ENCODE data around the gene RBMS3.
"Not testable (repeated sequence)": the region's sequence is repeated elsewhere in the genome, so short reads cannot be mapped to it uniquely, and the experiment has no call there.

The RBMS3 gene

DNA sequence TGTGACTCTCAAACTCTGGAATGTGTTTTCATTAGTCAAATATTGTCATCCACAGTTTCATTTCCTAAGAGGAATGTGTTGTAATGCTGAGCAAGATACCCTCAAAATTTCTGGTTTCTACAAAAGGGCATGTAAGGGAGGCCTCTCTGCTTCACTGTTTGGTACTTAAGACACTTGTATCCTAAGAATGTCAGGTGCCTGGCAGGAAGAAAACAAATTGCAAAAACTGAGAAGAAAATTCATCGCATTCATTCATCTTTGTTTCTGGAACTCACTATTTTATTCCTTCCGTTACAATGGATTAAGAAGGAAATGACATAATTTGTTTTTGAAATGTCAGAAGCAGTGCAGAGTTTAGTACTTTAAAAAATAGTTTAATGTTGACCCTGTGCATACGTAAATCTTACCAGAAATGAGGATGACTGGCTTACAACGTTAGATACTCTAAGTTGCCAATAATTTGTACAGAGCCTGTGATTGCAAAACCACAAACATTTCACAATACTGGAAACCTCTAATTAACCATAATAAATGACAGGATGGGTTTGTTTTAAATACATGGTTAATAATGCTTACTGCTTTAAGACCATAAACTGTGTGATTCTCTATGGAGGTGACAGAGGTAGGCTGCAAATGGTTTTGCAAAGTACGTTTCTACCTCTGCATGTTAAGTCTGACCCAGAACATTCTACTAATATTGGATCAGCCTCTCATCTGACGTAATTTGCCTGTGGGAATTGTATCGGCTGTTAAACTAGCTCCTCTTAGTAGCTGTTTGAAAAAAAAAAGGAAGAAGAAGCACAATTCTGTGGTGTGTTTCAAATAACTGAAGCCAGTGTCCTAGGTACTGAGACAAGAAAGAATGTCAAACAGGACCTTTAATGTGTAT is 477.8 kb downstream of the RBMS3 start:
- DNase-seq, result no peak

DNA sequence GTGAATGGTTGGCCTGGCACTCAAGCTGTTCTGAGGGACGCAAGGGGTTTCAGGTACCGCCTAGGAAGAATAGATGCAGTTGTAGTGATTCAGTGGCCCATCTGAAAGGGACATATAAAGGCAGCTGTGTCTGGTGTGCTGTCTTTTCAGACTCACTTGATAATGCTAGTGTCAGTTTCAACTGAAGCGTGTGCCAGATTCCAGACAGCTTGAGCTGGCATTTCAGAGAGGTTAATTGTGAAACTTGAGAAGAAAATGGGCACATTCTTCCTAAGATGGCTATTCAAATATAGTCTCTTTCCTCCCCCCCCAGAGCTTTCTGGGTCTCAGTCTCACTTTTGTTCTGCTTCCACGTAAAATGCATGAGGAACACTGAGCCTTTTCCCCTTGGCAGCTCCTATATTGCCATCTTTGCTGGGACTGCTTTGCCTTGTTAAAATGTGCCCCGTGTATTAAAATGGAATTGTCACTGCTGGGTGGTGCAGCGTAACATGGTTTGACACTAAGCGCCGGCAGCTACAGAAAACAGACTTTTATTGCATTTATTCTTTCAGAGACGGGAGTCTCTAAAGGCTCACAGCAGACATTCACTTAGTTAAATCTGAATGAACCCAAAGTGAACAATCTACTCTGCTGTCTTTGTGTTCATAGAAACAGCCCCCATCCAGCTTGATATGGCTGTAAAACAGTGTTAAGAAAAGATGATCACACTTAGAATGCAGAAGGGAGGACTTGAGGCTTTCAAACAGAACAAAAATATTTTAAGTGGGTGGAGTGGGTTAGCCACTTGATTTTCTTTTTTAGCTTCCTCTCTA is 478.7 kb downstream of the RBMS3 start:
- peak; percentile 50 for DNase-seq

DNA sequence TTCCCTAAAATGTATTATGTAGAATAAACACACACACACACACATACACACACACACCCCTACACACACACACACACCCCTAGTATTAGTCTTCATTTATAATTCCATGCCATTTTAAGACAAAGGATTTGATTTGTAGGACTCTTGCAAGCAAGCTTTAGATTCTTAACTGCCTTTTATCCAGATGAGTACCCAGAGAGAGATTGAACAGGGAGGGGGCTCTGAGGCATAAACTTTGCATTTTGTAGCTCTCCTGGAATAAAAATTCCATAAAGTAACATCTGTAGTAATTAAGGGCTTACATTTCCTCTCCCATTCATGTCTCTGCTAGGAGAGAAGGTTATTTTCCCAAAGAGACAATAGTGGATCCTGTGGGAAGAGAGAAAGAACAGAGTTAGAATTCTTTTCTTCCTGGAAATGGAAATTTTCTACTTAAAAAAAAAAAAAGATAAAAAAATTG is 479.4 kb downstream of the RBMS3 start:
- no peak for DNase-seq

DNA sequence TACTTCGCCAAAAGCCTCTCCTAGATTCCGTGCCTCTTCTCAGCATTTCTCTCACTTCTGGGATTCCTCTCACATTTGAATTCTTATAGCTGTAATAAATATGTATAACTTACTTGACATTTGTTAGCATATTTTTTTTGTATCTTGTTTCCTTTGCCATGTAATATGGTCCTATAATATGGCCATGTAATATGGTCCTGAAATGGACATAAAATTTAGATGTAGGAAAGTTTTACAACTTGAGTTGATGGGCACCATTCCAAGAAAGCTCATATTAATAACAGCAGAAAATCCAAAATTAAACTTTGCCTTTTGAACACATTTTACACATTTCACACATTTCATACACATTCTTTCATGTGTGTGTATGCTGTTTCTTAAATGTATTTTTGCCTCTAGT is 480.6 kb downstream of the RBMS3 start:
- DNase-seq, result no peak

DNA sequence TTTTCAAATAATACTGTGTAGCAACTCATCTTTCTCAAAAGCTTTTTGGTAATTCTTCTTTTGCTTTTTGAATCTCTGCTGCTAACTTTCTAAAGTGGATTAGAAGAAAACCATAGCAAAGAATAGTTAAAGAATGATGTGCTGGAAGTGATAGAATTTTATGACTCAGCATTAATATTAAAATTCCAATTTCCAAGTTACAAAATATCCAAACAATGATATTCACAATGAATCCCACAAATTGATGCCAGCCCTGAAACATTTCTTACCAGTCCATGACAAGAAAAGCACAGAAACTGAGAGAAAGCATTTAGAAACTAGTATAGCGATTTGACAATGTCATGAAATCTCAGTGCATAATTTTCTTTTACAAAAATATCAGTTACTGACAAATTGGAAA is 482.2 kb downstream of the RBMS3 start:
- no peak for DNase-seq

DNA sequence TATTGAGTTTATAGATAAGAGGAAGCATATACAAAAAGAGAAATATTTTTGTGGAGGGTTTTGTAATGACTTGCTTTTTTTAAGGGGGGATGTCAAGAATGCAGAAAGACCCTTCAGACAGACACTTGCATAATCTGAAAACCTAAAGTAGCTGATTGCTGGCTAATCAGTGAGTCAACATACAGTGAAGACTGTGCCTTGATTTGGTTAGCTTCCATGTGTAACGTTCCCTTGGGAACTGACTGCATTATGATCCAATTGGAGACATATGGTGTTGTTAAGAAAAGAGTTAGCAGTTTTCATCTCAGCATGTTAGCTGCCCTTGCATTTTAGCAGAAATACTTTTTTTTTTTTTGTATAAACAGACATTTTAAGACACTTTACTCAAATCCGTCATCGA is 483.2 kb downstream of the RBMS3 start:
- peak; percentile 67 for DNase-seq

DNA sequence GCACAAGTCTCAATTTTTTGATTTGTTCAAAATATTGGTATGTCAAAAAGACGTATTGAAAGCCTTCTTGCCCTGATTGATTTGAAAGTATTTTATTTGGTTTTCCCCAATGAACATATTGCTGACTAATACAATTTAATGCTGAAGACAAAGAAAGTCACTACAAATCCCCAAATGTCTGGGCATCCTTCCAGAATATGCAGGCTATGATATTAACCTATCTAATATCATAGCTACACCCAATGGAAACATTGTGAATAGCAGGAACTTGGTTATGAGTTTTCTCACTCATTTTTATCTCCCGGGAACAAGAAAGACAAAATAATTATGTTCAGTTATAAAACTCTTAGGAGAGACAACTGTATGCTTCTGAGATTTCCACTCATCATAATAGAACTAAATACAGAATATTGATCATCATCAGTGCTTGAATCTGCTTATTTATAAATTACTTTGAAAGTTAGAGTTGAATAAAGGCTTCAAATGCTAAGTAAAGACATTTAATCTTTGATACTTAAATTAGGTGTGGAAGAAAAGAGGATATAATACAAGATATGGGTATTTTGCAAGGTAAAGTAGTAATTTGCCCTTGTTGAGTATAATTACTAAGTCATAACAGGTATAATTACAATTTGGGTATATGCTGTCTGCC is 483.9 kb downstream of the RBMS3 start:
- peak; percentile 66 for DNase-seq

DNA sequence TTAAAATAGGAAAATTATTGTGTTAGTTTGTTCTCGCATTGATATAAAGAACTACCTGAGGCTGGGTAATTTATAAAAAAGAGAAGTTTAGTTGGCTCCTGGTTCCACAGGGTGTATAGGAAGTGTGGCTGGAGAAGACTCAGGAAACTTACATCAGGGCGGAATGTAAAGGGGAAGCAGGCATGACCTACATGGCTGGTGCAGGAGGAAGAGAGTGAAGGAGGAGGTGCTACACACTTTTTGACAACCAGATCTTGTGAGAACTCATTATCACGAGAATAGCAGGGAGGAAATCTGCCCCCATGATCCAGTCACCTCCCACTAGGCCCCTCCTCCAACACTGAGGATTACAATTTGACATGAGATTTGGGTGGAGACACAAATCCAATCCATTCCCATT is 490.7 kb downstream of the RBMS3 start:
- no peak for DNase-seq

DNA sequence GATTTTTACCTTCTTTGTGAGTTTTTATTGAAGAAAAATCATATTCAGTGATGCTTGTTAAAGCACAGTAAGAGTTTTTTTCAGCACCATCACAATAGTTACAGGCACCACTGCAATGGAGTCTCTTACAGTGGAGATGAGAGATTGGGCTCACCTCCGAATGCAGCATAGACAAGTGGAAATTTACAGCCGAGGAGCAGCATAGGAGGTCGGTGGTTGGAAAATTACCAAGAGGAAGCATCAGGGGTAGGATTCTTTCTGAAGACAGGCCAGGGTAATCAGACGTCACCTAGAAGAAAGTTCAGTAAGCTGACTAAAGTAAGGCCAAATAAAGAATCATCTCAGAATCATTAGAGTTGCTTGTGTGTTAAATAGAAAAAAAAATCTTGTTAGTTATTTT is 491.6 kb downstream of the RBMS3 start:
- no peak for DNase-seq

DNA sequence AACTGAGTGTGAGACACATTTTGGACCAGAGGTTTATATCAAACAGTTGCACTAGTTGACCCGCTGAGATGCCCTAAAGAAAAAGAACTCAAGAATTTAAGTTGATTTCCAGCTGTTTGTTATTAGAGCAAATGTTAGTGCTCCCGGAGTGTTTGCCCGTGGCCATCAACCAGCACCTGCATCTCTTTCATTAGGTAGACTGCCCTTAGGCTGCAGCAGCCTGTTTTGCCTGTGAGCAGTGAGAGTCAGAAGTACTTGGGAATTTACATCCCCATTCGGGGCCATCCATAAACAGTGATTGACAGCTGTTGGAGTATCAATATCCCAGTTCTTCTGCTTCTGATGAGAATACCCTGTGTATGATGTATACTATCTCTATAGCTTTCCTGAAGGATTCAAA is 492.6 kb downstream of the RBMS3 start:
- DNase-seq, result no peak

DNA sequence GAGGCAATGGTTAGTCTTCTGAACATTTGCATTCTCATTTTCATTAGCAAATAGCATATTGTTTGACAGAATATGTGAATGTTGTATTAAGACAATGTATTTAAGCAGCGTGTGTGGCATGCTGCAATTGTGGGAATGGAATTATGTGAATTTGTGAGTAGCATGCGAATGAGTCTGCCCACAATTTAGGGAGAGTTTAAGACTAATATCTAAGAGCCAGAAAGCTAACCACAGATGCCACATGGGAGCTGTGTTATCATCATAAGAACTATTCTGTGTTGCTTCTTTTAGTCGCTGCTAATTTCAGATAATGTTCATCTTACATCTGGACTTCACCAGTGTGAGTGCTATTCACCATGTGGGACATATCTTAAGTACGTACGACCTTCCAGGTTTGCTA is 494.5 kb downstream of the RBMS3 start:
- no peak for DNase-seq

DNA sequence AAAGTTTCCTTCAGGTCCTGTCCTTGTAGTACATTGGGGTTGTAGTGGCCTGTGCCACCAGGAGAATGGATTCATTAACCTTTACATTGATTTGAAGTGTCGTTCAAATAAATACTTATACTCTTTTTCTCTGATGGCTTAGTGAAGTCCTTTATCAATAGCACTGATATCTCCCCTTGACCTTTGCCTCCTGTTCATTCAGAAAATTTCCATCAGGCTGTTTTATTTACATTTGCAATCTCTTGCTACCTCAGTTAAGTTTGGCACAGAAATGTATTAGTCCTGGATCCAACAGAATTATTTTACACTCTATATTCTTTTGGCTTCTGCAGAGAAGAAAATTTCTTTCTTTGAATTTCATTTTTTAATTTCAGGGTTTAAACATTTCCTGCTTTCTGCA is 497.0 kb downstream of the RBMS3 start:
- DNase-seq, result no peak

DNA sequence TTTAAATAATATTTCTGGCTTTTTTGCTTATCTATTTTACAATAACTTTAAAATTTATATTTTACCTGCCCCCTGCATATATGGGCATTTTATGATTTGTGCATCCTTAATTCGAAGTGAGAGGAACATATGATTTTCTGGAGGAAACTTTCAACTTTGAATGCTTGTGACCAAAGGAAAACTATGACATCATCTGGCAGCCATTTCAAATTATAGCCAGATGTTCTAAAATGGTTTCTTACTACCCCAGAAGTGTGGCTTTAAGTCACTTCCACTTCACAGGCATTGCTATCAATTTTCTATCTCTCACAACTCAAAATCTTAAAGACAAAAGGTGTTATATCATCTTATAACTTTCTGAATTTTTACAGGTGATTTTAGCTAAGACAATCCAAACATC is 508.8 kb downstream of the RBMS3 start:
- DNase-seq, result no peak

DNA sequence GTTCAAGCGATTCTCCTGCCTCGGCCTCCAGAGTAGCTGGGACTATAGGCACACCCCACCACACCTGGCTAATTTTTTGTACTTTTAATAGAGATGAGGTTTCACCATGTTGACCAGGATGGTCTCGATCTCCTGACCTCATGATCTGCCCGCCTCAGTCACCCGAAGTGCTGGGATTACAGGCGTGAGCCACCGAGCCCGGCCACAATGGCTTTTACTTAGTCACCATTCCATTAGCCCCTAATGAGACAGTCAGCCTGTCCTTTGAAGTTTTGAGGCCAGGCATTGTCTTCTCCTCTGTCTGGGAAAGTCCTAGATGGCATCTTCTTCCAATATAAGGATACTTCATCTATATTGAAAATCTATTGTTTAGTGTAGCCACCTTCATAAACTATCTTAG is 515.9 kb downstream of the RBMS3 start:
- DNase-seq, result no peak

DNA sequence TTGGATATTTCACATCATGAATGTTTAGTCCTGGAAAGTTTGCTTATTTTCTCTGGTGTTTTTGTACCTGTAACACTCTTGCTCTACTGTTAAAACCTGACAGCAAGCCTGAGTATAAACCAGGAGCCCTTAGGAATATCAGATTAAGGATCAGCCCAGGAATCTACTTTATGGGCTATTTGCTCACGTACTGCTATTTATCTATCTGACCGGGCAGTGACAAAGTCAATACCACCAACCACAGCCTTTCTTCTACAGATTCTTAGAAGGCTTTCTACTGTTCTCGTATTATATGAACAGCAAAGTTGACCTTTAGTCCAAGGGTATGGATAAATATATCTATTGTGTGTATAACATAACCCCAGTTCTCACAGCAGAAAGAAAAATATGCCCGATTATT is 521.2 kb downstream of the RBMS3 start:
- no peak for DNase-seq

DNA sequence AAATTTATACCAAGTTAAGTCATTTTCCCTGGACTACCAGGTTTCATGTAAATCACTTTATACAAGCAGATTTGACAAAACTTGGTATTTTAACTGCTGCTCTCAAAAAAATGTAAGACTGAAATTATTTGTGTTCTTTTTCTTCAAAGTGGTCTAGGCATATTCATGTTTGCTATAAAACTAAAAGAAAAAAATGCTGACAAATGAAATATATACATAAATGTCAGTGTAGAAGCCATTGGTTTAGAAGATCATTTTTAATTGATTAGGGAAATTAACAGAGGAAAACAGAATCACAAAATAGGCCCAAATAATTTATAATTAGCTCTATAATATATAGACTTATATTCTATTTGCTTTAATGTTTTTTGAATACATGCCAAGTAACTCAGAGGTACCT is 523.2 kb downstream of the RBMS3 start:
- DNase-seq, result no peak

DNA sequence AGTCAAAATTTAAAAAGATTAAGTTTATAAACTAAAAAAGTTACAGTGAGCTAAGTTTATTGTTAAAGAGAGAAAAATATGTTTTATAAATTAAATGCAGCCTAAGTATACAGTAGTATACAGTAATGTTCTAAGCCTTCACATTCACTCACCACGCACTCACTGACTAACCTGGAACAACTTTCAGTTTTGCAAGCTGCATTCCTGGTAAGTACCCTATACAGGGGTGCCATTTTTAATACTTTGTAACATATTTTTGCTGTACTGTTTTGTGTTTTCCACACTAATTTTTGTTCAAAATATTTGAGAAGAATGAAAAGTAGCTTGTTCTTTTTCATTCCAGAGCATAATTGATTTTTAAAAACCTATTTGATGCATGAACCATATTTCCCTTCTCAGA is 524.9 kb downstream of the RBMS3 start:
- DNase-seq, result no peak

DNA sequence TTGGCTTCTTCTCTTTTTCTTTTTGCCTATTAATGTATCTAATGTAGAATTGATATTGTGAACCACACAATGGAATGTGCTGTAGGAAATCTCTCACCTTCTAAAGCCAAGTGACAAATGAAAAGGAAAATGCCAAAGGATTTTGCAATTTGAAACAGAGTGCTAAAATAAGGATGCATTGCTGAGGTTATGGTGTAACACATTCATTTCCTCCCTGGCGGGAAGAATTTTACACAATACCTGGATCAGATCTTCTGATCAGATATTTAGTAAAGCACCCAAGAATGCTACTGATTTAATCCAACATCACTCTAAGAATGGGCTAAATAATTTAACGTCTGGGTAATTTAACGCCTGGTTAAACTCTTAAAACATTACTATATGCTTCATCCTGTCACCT is 527.5 kb downstream of the RBMS3 start:
- DNase-seq, result not testable (repeated sequence)

DNA sequence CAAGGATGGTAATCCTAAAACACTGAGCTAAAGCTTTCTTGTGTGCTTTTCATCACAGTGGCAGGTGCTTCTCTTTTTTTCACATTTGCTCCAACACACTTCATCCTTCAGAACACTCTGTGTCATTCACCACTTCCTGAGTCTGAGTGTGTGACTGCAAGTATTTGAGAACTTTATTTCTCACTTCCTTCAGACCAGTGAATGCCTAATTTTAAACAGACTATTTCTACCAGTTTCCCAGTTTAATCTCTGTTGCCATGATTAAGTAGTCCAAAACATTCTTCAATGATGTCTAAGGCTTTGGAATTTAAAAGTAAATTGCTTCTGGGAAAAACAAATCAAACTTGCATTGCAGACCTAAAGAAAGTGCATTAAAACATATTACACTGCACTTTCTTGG is 541.2 kb downstream of the RBMS3 start:
- DNase-seq, result no peak

DNA sequence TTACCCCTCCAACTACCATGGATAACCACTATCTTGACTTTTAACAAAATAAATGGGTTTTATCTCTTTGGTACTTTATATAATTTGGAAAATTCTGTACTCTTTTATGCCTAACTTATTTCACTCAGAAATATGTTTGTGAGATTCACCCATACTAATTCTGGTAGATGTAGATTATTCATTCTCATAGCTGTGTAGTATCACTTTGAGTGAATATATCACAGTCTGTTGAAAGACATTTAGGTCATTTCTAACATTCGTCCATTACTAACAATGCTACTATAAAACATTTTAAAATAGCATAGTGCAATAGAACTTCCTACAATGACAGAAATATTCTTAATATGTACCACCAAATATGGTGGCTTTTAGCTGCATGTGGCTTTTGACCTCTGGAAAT is 542.4 kb downstream of the RBMS3 start:
- DNase-seq, result no peak

DNA sequence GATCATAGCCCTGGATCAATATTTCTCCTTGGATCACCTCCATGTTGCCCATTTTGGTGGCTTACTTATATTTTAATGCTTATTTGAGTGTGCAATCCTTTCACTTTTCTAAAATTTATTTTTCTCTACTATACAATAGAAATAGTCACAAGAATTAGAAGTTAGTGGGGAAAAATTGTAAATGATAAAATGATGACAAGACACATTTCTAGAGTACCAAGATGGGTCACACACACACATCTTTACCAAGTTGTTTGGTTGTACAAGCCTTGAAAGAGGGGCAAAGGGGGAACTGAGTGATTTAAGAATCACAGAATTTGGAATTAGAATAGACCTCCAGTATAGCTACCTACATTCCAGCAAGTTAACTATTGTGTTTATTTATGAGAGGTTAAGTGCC is 545.8 kb downstream of the RBMS3 start:
- DNase-seq, result no peak

DNA sequence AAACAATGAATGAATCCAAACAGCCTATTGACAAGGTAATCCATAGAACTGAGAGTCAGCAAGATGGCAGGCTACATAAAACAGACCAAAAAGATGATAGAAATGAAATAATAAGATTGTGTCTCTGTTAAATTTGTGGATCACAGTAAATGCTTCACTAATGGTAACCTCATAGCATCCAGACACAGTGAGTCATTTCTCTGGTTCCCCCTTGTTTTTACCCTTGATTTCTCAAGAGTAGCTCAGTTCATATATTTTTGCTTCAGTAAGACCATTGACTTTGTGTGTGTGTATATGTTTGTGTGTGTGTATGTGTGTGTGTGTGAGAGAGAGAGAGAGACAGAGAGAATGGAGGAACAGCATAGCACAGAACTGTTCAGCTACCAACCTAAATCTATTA is 546.9 kb downstream of the RBMS3 start:
- DNase-seq, result no peak

DNA sequence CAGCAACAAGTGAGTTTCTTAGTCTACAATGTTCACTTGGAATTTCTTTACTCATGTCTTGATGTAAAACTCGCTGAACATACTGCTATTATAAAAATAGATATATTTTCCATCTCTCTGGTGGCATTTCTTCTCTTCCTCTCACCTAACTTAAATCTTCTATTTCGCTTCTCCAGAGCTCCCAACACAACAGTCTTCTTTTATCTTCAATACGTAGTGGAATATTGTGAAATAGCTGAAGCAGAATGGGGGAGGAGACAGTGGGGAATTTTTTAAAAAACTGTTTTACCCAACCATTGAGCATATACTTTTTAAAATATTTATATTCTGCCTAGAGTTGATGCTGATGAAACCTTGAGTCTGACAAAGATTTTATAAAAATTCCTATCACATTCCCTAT is 548.5 kb downstream of the RBMS3 start:
- no peak for DNase-seq

DNA sequence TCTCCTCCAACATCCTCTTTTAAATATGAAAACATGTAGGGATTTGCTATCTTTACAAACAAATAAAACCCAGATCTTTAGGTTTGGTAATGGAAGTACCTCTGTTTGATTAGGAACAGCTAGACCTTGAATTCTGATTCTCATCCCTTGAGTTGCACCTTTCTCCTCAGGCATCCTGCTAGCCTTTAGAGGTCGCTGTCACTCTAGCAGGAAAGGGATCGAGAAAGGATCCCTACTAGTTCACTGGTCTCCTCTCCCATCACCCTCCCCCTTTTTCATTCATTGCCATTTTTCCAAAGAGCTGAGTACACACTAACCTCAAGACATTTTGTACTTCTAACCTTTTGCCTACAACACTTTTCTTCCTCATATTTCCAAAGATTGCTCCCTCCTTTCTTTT is 569.8 kb downstream of the RBMS3 start:
- no peak for DNase-seq
